HG02884 (cell line): ENCODE results near the gene KPNA1.

Experiments used
- ATAC-seq: cut with Tn5 transposase; IDR thresholded peaks from one replicate; pipeline ENCODE4 v1.9.1; 2021; ENCODE audit warnings: mild to moderate bottlenecking, moderate library complexity; ENCODE audit not compliant: unreplicated experiment

The KPNA1 gene

DNA sequence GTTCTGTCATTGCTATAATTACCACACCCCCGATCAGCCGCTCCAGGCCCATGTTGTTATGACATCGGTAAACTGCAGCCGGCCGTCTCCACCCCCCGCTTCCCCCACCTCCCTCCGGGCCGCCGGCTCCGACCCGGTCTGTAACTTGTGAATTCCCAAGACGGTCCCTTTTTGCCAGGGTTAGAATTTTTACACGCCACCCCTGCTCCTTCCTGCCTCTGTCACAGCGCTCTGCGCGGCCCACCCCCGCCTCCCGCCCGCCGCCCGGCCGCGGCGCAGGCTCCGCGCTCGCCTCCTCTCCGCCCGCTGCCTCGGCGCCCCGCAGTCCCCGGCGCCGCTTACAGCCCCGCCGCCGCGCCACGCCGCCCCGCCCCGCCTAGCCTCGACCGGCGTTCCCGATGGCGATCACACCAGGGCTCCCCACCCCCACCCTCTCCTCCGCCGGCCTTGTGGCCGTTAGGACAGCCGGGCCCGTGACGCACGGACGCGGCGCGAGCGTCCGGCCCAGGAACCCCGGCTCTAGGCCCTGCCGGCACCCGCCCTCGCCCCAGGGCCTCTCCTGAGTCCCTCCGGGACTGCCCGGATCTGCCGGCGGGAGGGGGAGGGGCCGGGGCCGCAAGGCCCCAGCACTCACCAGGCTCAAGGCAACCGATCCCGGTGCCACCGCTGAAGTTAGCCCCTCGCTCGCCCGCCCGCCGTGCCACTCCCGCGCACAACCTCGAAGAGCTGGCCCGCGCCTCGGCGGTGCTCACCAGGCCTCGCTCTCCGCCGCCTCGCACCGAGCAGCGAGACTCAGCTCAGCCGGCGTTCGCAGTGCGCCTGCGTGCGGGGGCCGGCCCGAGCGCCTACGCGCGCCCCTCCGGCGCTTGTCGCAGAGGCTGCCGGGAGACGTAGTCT lies at the start of gene KPNA1:
Gene KPNA1, minus strand, starts transcription at position 817 of the 897 bp plus-strand sequence. CDS start 18,374 bp downstream, outside the sequence.
- peak; percentile 85 for ATAC-seq

DNA sequence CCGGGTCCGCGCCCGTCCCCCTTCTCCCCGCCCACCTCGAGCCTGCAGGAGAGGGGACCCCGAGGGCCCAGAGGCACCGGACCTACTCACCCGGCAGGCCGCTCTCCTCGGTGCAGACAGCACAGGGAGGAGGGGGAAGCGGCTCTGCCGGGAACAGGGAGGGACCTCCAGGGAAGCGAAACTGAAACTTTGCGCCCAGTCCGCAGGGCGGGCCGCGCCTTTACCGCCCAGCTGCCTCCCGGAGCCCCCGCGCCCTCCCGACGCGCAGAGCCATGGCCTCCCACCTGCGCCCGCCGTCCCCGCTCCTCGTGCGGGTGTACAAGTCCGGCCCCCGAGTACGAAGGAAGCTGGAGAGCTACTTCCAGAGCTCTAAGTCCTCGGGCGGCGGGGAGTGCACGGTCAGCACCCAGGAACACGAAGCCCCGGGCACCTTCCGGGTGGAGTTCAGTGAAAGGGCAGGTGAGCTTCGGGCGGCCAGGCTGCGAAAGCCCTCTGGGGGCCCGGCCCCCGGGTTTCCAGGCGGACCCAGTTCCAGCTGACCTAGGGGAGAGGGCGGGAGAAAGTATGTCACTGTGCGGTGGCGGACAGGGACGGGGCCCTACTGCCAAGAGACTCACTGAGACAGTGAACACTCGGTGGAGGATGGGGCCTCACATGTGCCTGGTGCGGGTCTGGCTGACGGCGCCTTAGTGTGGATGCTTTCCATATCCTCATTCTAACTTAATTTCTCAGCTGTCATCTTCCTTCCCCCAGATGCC lies 49.6 kb upstream of the KPNA1 start, which contains the start of the genes DTX3L and PARP9:
Gene DTX3L, plus strand, starts transcription at position 184 of the 758 bp plus-strand sequence. Its CDS starts 89 bp downstream, at position 273.
Gene PARP9, minus strand, starts transcription at position 146 of the 758 bp plus-strand sequence. CDS start 4,680 bp downstream, outside the sequence.
- ATAC-seq, result peak; percentile 71

DNA sequence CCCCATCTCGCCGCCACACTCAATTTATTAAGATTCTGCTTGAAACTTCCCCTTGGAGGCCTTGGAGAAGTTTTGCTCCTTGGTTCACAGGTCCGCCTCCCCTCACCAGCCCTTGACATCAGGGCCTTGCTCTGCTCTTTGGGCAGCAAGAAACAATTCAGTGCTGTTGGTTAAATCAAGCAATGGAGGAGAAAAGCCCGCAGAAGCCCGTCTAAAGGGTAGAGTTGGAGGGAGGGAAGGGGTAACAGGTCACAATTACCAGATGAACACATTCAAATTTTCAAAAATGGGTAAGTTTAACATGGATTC lies 48.9 kb upstream of the KPNA1 start:
- ATAC-seq, result no peak

DNA sequence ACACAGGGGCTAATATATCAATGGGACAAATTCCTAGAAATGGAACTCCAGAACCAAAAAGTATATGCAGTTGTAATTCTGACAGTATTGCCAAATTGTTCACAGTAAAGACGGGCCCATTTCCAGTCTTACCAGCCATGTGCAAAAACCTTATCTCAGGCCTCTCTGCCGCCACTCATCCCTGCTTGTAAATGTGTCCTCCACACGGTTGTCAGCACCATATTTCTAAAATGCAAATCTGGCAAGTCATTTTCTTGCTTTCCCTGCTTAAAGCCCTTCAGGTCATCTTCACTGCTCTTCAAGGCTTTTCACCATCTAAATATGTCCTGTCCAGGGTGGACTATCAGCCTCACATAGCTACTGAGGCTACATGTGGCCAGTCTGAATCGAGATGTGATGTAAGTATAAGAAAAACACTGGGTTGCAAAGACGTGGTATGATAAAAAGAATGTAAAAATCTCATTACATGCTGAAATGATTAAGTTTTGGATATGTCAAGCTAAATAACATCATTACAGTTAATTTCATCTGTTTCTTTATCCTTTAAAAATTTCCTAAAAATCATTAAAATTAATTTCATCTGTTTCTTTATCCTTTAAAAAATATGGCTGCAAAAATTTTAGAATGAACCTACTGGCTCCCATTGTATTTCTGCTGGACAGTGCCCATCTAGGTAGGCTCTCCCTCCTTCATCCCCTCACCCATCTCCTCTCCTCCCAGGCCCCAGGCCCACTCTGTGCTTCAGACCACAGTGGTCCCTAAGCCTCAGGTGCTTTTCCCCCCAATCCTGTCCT lies 48.4 kb upstream of the KPNA1 start:
- no peak for ATAC-seq

DNA sequence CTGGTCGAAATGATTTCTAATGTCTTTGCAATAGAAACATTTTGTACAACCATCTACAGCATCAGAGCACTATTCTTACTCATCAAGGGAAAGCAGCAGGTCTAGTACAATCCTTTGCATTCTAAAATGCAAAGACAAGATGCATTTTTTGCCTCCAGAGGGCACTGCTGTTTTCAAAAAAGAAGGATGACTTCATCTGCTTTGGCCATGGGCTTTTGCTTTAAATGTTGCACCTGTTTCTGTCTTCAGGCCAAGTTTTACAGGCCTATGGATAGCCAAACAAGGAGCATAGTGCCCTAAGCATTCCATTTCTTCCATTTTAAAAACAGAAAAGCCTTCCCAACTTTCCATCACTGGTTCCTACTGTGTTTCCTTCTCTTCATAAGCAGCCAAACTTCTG lies 45.9 kb upstream of the KPNA1 start:
- no peak for ATAC-seq

DNA sequence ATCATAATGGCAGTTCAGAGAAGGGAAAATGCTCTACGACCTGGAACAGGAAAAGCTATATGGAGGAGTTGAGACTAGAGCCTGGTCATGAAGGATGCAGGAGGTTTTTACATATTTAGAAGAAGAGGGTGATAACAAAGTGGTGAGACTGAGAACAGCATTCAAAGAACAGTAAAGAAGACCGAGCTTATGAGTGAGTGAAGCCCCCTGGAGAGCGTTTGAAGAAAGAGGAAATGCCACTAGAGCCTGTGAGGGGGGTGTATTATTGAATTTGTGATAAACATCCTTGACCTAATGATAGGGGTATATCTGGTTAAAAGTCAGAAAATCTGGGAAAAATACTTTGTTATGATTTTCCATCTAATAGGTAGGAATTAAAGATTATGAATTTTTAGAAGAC lies 45.2 kb upstream of the KPNA1 start:
- ATAC-seq, result no peak

DNA sequence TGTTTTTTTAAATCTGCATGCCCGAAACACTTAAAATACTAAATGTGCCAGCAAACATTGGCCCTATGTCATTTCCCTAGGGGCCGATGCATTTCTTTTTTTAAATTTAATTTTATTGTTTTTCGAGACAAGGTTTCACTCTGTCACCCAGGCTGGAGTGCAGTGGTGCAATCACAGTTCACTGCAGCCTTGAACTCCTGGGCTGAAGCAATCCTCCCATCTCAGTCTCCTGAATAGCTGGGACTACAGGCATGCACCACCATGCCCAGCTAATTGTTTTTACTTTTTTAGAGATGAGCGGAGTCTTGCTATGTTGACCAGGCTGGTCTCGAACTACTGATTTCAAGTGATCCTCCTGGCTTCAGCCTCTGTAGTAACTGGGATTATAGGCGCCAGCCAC lies 43.9 kb upstream of the KPNA1 start:
- no peak for ATAC-seq

DNA sequence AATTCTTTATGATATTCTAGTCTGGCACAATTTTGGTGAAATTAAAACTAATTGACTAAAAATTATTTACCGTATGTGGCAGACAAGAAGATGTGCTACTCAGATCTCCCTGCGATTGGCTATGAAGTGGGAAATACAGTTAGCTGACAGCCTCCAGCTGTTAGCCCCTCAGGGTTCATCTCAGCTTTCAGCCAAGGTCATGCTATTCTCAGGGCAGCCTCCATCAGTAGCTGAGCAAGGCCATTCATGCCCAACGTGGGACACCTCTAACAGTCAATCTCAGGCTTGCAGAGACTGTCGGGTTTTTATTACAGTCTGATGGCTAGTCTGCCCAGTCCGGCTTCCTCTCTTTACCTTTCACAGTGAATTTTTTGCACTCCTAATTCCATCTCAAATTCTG lies 42.6 kb upstream of the KPNA1 start:
- ATAC-seq, result no peak

DNA sequence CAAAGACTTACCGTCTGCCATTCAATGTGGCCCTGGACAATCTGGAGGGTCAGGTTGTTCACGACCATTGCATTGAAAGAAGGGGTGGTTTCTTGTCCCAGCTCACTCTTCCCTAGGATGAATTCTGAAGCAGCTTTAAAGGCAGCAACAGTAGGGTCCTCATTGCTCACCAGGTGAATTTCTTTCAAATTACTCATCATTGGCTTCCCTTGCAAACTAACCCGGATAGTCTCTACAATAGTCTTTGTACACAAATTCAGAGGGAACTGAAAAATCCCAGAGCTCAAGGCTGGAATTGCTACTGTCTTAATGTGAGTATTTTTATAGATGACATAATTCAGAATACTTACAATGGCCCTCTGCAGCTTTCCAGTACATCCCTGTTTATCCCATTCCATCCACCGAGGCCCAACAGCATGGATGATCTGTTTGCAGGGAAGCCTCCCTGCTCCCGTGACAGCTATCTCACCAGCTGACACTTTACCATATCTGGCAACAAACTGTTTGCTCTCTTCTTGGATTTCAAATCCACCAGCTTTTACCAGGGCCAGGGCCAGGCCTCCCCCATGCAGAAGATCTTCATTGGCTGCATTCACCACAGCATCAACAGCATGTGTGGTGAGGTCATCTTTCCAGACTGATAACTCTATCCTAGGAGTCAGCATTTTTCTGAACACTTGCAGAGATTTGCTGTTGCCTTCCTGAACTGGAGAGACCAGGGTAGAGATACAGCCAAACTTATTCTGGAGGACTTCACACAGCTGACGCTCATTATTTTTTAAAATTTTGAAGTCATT lies 40.7 kb upstream of the KPNA1 start:
- no peak for ATAC-seq

DNA sequence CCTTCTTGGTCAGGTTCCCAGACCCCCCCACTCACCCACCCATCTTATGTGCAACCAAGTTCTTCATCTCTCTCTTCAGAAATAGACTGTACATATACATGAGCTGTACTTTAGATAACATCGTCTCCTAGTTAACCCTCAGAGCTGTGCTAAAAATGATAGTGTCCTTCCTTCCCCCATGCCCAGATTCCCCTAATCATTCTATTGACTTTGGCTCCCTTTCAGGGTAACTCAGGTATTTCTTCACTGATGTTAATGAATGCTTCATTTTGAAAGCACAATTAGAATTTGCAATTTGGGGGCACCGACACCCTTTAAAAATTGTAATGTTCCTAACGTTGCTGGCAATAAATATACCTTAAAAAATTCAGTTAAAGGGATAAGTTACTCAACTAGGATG lies 38.4 kb upstream of the KPNA1 start:
- no peak for ATAC-seq

DNA sequence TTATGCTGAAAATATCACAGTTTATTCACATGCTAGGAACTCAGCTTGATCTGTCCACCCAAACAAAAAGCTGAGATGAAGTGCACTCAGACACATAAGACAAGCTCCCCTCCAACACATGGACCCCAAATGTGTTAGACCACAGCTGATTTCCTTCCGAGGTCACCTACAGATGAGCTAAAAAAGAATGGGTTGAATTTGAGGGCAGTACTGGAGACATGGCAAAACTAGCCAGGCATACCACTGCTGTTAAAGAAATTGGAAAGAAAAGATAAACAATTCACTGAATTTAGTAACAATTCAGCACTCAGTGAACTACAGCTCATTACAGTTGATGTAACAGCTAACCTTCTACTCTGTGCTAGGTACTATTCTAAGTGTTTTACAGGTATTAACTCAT lies 33.9 kb upstream of the KPNA1 start:
- ATAC-seq, result no peak

DNA sequence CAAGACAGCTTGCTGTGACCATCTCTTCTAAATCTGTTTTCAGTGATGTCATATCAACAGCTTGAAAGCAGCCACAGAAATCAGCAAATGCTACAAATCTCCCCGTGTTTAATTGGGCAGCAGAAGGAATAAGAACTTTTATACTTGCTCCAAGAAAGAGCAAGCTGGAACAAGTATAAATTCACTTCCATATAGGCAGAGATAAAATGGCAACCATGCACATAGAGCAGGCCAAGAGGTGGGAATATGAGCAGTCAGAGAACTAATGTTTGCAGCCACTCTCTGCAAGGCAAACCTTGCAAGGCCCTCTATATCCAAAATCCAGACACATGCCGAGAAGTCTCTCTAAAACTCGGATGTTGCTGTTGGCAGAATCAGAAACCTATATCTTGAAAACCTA lies 33.3 kb upstream of the KPNA1 start:
- ATAC-seq, result no peak

DNA sequence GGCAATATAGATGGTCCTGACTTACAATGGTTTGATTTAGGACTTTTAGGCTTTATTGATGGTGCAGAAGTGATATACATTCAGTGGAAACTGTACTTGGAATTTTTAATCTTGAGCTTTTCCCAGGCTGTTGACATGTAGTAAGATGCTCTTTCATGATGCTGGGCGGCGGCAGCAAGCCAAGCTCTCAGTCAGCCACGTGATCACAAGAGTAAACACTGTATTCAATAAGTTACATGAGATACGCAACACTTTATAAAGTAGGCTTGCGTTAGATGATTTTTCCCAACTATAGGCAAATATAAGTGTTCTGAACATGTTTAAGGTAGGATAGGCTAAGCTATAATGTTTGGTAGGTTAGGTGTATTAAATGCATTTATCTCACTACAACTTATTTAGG lies 31.4 kb upstream of the KPNA1 start:
- no peak for ATAC-seq

DNA sequence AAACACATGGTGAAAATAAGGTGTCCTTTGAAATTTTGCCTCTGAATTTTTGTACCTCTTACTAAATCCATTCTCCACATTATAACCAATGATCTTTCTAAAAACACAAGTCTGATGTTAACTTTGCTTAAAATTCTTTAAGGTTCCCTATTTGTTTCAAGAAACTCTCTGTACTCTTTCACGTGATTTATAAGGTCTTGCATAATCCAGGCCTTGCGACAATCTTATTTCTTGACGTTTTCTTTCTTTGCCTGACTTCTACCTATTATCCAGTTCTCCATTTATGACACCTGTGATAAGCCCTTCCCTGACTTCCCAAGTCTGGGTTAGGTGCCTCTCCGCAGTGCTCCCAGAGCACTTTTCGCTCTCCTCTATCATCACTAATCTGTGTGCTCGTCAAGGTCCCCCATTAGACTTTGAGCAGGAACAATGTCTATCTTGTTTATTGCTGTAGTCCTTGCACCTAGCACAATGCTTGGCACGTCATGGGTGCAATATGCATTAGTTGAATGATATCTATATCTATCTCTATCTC lies 24.3 kb upstream of the KPNA1 start:
- no peak for ATAC-seq

DNA sequence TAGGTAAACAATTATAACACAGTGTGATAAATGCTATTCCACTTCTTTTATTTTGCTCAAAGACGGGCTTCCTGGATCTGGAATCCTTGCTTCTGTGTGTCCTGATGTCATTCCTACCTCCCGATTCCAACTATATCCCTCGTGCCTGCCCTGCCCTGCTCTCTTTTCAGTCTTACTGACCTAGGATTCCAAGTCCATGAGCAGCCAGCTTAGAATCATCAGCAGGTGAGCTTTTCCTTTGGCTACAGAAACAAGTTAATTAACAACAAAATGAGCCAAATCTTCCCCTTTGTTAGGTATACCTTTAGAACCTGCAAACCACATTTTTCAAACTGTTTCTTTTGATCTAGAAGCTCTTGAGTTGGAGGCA lies 21.9 kb upstream of the KPNA1 start:
- ATAC-seq, result no peak

DNA sequence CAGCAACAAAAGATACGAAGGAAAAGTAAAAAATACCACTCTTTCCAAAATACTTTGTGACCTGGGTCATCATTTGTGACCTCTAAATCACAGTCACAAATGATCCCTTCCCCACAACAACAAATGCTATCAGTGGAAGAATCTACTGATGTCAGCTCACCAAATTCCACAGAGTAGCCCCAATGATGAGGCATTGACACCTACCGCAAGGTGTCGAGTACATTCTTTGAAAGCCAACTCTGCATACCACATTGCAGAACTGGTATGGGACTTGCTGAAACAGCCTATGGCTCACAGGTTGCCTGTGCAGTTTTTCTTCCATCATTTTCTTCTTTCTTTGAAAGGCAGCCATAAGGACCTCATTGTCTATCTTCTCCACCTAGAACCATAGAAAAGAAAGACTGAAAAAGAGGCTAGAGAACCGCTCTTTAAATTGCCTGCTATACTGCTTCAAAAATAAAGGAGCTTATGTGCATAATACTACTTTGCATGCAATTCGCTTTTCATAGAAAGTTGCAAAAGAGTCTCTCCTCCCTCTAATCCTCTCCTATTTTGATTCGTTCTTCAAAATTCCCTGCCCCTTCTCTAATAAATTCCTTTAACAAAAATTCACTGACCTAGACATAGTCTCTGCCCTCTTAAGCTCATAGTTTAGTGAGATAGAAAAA lies 21.4 kb upstream of the KPNA1 start:
- no peak for ATAC-seq

DNA sequence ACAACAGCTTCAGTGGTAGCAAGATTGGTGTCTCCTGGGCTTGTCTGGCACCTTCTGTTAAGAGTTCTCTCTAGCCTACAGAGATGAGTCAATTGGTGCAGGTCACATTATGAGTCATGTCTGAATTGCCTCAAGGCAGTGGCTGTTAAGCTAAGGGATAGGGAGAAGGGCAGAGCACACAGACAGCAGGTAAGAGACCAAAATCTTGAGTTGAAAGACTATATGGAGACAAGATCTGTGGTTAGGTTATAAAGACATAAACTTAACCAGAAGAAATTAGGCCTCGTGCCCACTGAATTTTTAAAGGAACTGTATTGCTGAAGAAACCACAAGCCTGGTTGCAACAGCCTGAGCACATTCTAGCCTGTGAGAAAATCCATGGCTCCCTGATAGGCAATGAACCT lies 19.2 kb upstream of the KPNA1 start:
- peak; percentile 100 for ATAC-seq

DNA sequence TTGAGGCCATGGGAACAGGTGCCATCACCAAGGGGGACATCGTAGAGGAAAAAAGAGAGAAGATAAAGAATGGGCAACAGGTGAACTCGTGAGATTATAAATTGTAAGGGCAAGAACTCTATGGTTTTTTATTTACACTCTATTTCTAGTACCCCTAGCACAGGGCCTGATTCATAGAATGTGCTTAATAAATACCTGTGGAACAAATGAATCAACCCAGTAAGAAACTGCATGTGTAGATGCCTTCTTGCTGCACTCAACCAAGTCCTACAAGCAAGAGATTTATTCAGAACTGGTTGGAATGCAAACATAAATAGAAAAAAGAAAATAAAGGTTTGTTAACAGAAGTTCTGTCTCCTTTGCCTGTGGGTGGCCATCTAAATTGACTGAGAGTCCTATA lies 18.7 kb upstream of the KPNA1 start:
- ATAC-seq, result peak; percentile 6

DNA sequence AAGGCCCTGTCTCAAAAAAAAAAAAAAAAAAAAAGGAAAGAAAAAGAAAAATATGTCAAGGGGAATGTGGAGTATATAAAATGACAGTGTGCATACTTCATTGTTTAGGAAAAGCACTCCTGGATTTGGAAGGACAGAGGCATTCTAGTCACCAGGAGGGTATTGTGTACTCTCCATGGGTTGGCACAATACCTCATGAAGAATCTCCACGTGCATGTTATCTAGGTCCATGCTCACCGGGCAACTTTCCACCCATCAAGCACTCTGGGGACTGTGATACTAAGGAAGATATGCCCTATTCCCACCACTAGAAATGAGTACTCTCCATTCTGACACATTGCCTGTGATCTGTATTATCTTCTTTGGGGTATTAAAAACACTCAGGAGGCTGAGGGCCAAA lies 15.4 kb upstream of the KPNA1 start:
- ATAC-seq, result no peak

DNA sequence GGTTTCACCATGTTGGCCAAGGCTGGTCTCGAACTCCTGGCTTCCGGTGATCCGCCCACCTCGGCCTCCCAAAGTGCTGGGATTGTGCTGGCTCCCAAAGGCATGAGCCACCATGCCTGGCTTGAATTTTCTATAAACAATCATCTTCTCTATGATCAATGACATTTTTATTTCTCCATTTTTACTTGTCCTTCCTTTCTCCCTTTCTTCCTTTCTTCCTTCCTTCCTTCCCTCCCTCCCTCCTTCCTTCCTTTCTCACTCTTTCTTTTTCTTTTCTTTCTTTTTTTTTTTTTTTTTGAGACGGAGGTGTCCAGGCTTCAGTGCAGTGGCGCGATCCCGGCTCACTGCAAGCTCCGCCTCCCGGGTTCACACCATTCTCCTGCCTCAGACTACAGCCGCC lies 8.6 kb upstream of the KPNA1 start:
- no peak for ATAC-seq
